Measurements from ENCODE around the gene TNFSF8.

Gene TNFSF8

DNA sequence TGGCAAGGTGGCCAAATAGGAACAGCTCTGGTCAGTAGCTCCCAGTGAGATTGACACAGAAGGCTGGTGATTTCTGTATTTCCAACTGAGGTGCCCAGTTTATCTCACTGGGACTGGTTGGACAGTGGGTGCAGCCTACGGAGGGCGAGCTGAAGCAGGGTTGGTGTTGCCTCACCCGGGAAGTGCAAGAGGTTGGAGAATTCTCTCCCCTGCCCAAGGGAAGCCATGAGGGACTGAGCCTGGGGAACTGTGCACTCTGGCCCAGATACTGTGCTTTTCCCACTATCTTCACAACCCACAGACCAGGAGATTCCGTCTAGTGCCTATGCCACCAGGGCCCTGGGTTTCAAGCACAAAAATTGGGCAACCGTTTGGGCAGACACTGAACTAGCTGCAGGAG lies 61.0 kb downstream of the TNFSF8 start:
- no peak for DNase-seq (ENCODE audit: low spot score)

DNA sequence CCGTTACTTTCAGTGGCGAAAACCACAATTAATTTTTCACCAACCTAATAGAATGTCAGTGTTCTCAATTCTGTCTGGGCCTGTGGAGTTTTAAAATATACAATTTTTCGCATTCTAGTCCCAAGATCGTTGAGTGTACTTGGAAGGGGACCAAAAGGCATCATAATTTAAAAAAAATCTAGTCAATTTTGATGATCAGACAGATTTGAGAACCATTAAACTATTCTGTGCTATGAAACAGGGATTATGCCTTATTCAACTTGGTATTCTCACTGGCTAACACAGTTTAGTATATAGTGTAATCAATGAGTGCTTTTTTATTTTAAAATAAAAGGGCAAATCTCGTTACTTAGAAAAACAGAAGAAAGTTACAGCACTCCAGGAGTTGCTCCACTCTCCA lies 63.1 kb downstream of the TNFSF8 start:
- DNase-seq (ENCODE audit: low spot score) = no peak

DNA sequence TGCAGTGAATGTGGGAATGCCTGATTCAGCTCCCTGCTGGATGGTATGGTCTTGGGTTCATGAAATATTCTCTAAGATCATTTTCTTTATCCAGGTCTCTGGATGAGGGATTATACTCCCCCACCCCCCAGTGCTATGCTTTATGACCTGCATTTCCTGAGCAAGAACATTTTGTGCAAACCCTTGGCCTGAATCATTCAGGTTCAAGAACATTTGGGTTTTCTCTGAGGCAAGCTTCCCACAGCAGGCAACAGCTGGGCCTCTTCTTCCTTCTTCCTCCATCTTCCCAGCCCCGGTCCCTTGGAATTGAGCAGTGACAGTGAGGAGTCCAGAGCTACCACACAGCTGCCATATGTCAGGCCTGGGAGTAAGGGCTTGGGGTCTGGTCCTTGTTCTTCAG lies 65.9 kb downstream of the TNFSF8 start:
- DNase-seq (ENCODE audit: low spot score) = no peak

DNA sequence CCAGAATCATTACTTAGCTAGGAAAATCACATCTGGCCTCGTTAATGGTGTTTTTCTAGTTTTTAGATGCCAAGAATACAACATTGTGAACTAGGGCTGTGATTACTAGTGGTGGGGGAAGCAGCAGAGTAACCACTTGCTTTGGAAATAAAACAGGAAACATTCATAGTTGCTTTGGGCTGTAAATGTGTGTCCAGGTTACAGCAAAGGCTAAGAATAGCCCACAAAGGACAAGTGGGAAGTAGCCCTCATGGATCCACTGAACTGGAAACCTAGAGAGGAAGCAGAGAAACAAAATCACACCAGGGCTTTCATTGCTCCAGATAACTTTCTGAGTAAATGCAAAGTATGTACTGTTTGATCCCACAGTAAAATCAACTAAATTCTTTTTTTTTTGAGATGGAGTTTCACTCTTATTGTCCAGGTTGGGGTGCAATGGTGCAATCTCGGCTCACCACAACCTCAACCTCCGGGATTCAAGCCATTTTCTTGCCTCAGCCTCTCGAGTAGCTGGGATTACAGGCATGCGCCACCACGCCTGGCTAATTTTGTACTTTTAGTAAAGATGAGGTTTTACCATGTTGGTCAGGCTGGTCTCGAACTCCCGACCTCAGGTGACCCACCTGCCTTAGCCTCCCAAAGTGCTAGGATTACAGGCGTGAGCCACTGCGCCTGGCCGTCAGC lies 68.3 kb downstream of the TNFSF8 start:
- no peak for DNase-seq (ENCODE audit: low spot score)

DNA sequence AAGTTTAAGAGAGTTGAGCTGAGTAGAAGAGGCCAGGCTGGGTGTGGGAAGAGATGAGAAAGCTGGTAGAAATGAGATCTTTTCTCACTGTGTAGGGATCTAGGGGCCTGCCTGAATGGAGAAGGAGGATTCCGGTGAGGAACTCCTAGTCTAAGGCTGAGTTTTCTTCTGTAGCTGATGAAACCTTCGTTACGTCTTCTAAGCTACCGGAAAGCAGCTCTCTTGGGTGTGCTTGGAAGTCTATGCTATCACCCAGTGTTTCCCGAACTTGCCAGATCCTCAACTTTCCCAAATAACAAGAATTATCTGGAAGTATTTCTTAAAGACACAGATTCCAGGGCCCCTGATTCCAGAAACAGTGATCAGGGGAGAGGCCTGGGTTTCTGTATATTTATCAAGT lies 69.1 kb downstream of the TNFSF8 start:
- DNase-seq (ENCODE audit: low spot score) = no peak

DNA sequence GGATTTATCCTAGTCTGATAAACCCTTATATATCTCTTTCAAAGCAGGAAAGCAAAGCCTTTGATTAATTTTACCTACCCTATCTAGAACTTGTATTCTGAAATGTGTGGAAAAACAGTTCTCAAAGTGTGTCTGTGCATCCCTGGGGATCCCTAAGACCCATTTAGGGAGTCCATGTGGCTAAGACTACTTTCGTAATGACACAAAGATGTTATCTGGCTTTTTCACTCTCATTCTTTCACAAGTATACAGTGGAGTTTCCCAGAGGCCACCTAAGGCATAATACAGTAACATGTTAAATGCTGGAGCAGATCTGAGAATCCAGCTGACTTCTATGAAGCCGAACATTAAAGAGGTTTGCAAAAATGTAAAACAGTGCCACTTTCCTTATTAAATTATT lies 70.2 kb downstream of the TNFSF8 start:
- DNase-seq (ENCODE audit: low spot score) = no peak

DNA sequence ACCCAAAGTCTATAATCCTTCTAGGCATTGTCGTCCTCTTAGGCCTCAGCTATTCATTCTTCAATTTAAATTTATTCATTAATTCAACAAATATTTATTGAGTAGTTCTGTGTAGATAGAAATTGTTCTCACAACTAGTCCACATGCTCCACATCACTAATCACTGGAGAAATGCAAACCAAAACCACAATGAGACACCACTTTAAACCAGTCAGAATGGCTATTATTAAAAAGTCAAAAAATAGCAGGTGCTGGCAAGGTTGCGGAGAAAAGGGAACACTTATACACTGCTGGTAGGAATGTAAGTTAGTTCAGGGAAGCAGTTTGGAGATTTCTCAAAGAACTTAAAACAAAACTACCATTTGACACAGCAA lies 73.5 kb downstream of the TNFSF8 start:
- no peak for DNase-seq (ENCODE audit: low spot score)

DNA sequence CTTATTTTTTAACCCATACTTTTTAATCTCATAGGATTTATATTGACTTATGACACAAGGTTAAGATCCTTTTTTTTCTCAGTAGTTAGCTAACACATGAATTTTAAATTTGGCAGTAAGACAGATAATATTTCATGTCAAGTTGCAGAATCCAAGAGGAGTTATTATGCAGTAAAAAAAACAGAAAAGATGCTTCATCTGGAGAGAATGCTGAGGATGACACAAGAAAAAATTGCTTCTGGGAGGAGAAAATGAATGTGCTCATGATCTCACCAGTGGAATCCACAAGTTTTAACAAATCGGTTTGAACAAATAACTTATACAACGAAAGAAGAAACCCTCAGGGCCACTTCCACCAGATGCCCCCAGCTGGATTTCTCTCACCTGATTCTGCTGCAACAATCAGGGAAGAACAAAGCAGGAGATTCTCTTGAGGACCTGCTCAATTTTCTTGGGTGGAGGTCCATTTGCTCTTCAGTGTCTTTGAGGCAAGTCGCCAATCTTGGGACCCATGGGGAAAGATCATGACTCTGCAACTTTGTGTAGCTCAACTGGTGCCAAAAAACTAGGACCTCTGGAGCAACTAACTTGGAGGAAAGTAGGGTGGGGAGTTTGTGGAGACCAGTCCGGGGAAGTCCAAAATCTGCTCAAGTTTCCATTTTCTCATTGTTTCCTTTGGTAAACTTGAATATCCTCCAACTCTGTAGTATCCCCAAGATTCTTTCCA lies 74.0 kb downstream of the TNFSF8 start:
- peak; percentile 74 for DNase-seq (ENCODE audit: low spot score)

DNA sequence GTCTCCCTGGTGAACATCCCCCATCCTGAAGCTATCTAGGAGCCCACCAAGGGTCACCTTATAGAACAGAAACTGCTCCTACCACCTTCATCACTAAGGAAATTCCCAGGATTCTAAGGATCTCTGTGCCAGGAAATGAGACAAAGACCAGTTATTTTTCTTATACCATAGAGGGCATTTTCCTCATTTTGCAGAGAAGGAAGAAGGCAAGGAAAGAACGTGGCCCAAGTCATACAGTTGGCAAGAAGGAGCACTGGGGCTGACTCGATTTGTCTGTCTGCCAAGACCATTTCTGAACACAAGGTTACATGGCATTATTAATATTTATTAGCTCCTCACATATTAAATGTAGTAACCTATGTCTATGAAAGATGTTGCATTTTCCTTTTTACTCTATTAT lies 74.9 kb downstream of the TNFSF8 start:
- no peak for DNase-seq (ENCODE audit: low spot score)

DNA sequence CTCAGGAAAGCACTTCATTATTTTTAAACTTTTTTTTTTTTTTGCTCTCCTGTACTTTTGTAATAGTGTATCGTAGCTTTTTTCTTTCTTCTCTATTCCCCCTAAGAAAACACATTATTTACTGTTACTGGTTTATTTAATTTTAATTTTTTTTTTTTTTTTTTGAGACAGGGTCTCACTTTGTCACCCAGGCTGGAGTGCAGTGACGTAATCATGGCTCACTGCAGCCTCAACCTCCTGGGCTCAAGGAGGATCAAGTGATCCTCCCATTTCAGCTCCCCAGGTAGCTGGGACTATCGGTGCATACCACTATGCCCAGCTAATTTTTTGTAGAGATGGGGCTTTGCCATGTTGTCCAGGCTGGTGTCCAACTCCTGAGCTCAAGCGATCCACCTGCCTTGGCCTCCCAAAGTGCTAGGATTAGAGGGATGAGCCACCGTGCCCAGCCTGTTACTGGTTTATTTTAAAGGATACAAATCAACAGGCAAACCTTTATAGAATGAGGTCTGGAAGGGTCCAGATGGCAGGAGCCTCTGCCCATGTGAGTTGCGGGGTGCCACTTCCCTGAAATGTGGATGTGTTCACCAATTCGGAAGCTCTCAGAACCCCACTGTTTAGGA lies 75.5 kb downstream of the TNFSF8 start:
- no peak for DNase-seq (ENCODE audit: low spot score)

DNA sequence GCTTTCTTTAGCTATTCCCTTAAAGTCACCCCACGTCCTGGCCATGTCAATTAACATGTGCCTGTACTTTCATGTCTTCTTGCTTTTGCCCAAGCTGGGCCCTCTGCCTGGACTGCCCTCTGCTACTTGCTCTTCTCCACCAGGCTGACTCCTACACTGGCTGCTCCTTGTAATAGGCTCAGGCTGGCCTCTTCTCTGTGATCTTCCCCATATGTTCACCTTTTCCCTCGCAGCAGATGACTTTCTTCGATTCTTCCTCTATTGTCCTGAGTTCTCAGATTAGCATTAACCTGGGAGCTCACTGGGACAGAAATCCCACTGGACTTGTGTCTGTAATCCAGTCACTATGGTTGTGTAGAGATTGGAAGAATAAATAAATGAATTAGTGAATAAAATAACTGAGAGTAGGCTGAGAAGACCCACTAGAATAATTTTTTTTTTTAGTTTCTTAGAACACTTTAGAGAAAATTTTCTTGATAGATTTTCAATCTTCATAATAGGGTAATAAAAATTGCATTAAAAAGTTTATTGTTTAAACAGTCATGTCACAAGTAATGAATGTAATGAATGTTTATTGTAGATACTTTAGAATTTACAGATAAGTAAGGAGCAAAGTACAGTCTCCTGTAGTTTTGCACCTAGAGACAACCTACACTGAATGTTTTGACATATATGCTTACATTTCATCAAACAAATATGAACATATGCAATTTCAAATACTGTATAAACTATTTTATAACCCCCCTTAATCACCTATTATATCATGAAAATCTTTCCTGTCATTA lies 77.1 kb downstream of the TNFSF8 start:
- DNase-seq (ENCODE audit: low spot score) = no peak

DNA sequence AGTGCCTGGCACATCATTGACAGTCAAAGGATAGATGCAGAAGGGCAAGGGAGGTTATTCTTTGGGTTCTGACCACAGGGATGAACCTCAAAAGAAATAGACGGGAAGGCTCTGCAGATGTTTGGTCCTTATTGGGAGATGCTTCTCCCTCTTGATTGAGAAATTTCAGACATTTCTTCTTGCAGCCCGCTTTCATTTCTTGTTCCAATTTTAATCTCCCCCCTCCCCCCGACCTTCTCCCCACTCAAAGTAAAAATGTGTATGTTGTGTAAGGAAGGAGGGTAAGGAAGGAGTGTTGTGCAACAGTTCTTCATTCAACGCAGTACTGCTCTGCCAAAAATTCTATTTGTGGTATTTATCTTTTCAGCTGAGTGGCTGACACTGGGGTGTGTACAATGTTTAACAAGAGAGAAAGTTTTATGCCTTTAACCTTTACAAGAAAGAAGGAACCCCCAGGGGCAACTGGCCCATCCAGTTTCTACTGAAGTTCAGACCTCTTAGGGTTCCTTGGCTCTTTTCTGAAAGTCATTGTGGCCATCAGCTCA lies 78.3 kb downstream of the TNFSF8 start:
- DNase-seq (ENCODE audit: low spot score) = peak; percentile 17

DNA sequence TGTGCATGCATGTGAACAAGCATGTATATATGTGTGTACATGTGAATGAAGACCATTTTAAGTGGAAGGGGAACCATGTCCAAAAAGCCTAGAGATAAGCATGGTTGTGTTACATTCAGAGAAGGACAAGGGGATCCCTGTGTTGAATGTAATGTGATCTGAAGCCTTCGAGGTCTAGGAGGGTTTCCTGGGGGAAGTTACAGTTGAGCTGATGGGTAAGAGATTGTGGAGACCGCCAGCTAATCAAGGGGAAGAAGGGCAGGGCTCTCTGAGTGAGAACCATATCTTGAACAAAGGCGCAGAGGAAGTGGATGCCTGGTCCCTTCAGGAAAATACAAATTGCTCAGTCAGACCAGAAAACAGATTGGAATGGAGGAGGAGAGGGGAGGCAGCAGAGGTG lies 79.1 kb downstream of the TNFSF8 start:
- DNase-seq (ENCODE audit: low spot score) = no peak
